Uterus (tissue), 2 donors: ENCODE measurements around the gene ARHGAP44.

Experiments used
- POLR2A ChIP-seq, 2 donors: fragments of 450-650 bp; IDR thresholded peaks; one replicate each; pipeline ENCODE4 v1.6.1; 2016; ENCODE audit warnings: antibody characterized with exemption in 2 of 2, mild to moderate bottlenecking in 1 of 2, moderate library complexity in 1 of 2
- TF ChIP-seq, protein P1 (sequence below), 4 experiments: fragments of 200-600 bp in 2 of 4; fragments of 450-650 bp in 2 of 4; sonication (generic) in 2 of 4; IDR thresholded peaks; one replicate each; pipeline ENCODE4 v1.5.1; 2016 to 2019; ENCODE audit warnings: antibody characterized with exemption in 4 of 4, mild to moderate bottlenecking in 2 of 4, moderate library complexity in 1 of 4

DNA sequence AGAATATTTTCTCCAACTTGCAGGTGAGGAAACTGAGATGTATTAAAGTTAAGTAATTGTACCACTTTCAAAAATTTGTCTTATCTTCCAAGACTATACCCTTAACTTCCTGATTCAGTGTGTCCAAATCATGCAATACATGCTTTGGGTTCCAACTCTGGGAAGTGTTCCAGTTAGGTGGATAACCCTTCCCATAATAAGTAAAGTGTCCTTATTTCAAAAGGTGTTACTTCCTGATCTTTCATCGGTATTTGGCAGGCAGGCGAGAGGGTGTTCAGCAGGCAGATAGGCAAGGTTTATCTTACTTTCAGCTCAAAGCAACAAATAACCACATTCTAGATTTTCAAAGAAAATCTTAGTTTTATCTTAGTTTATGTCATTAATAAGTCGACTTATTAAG, 46.3 kb upstream of the ARHGAP44 start:
- TF ChIP-seq, protein P1, sequence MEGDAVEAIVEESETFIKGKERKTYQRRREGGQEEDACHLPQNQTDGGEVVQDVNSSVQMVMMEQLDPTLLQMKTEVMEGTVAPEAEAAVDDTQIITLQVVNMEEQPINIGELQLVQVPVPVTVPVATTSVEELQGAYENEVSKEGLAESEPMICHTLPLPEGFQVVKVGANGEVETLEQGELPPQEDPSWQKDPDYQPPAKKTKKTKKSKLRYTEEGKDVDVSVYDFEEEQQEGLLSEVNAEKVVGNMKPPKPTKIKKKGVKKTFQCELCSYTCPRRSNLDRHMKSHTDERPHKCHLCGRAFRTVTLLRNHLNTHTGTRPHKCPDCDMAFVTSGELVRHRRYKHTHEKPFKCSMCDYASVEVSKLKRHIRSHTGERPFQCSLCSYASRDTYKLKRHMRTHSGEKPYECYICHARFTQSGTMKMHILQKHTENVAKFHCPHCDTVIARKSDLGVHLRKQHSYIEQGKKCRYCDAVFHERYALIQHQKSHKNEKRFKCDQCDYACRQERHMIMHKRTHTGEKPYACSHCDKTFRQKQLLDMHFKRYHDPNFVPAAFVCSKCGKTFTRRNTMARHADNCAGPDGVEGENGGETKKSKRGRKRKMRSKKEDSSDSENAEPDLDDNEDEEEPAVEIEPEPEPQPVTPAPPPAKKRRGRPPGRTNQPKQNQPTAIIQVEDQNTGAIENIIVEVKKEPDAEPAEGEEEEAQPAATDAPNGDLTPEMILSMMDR (IDR thresholded peaks at IDR 0.05), result no peak
- TF ChIP-seq POLR2A (IDR thresholded peaks at IDR 0.05), result no peak
